Karpas-422 (cell line): ENCODE data around the gene GMPPB. TPM values are rescaled to one million over a fixed set of nuclear protein-coding genes. Genes with fewer than 3 reads are reported as not detected.
A peak's percentile ranks its signal among the peaks of the same experiment; 100 is the strongest.

Experiments
- DNase-seq: peaks from one replicate; pipeline ENCODE4 v3.0.0-alpha.2; 2015
- H2AFZ ChIP-seq: fragments of 200-600 bp; sonication (generic); 2 replicates; pipeline ENCODE4 v1.6.1; 2014; ENCODE audit warnings: antibody characterized with exemption, low read length, mixed read lengths
- H3K27ac ChIP-seq: fragments of 200-600 bp; sonication (generic); 2 replicates; pipeline ENCODE4 v1.5.1; 2014; ENCODE audit warnings: mild to moderate bottlenecking, low read length, moderate library complexity
- H3K27me3 ChIP-seq: fragments of 200-600 bp; sonication (generic); 2 replicates; pipeline ENCODE4 v1.6.1; 2014; ENCODE audit warnings: low read length, mixed read lengths
- H3K36me3 ChIP-seq: fragments of 200-600 bp; sonication (generic); 2 replicates; pipeline ENCODE4 v1.6.1; 2014; ENCODE audit warnings: low read length, mixed read lengths; ENCODE audit not compliant: insufficient read depth
- H3K4me1 ChIP-seq: fragments of 200-600 bp; sonication (generic); 2 replicates; pipeline ENCODE4 v1.6.1; 2014; ENCODE audit warnings: mild to moderate bottlenecking, low read length, mixed read lengths
- H3K4me2 ChIP-seq: fragments of 200-600 bp; sonication (generic); 2 replicates; pipeline ENCODE4 v1.6.1; 2014; ENCODE audit warnings: low read length, low read depth, mild to moderate bottlenecking; ENCODE audit not compliant: poor library complexity, severe bottlenecking
- H3K4me3 ChIP-seq: fragments of 200-600 bp; sonication (generic); 2 replicates; pipeline ENCODE4 v1.5.1; 2014; ENCODE audit warnings: mild to moderate bottlenecking, antibody characterized with exemption, low read length, mixed read lengths
- H3K79me2 ChIP-seq: fragments of 200-600 bp; sonication (generic); 2 replicates; pipeline ENCODE4 v1.6.1; 2014; ENCODE audit warnings: mild to moderate bottlenecking, low read length, mixed read lengths
- H3K9ac ChIP-seq: fragments of 200-600 bp; sonication (generic); 2 replicates; pipeline ENCODE4 v1.6.0; 2014; ENCODE audit warnings: low read length
- H3K9me2 ChIP-seq: fragments of 200-600 bp; sonication (generic), shearing (Covaris generic); replicated peaks from 2 replicates; pipeline ENCODE4 v1.6.0; 2014; ENCODE audit warnings: mild to moderate bottlenecking, low read length, moderate library complexity; ENCODE audit not compliant: insufficient read depth
- H3K9me3 ChIP-seq: fragments of 300-700, 200-600 bp; sonication (generic); 2 replicates; pipeline ENCODE4 v1.6.1; 2014; ENCODE audit warnings: low read length, mixed read lengths
- H4K20me1 ChIP-seq: fragments of 200-600 bp; sonication (generic); 2 replicates; pipeline ENCODE4 v1.6.1; 2014; ENCODE audit warnings: mild to moderate bottlenecking, antibody characterized with exemption, low read length, low read depth; ENCODE audit not compliant: insufficient read depth
- total RNA-seq: library from RNA; depleted of rRNA; stranded (reverse); fragments of >200 nt; shearing (Covaris generic); gene quantifications from 2 replicates; pipeline ENCODE4 v1.2.3, GENCODE V29; 2014; ENCODE audit warnings: low replicate concordance; rRNA removed

Gene GMPPB
- 10.1 and 13.6 TPM in 2 replicates for total RNA-seq

DNA sequence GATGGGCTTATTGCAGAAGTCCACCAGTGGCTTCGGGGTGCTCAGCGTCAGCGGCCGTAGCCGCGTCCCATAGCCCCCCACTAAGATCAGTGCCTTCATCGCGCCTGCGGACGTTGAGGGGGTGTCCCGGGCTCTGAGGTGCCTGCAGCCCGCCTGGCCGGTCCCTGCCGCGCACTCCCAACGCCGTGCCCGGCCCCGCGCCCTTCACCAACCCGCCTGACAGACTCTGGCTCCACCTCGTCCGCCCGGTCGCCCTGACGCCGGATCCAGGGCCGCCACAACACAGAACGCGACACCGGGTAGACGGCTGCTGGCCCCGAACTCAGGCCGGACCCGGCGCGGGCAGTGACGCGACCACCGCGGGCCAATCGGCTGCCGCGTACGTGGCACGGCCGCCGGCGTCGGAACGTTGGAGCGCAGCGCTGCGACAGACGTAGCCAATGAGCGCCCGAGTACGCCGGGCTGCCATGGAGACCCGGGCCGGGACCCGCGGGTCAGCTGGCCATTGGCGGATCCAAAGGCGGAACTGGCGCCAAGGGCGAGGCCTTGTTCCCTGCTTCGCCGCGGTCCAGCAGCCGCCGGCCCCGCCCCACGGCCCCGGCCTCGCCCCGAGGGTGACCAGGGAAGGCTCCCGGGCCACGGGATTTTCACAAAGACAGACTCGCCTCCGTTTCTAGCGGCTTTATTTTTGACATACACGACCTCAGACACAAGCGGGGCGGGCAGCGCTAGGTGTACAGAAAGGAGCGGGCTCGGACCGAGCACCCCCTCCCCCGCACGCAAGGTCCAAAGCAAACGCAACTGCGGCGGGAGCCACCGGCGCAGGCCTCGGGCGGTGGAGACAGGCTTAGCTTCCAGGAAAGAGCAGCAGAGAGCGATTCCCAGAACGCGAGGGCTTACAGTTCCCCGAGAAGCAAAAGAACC, at the start of gene GMPPB:
Gene GMPPB (minus strand): TSS at position 324 of the 924 bp plus-strand sequence. CDS start 225 bp downstream, at position 99.
- peak within 1 kb of the TSS; percentile 92 for H3K4me3 ChIP-seq
- no peaks in the 10 kb centered on the region for H3K27me3 ChIP-seq
- peak; percentile 99 for DNase-seq
- H3K27ac ChIP-seq = peak within 1 kb of the TSS; percentile 81
- peak within 1 kb of the TSS; percentile 97 for H3K4me2 ChIP-seq
- peaks cover 5% of the 10 kb centered on the region; the same call in 1 of the 2 replicates for H4K20me1 ChIP-seq
- peaks cover 12% of the 10 kb centered on the region for H3K79me2 ChIP-seq
- no peaks in the 10 kb centered on the region for H3K9me2 ChIP-seq
- peak within 1 kb of the TSS; percentile 96 for H3K9ac ChIP-seq
- H2AFZ ChIP-seq = peak within 1 kb of the TSS; percentile 78
- H3K4me1 ChIP-seq = peaks cover 31% of the 10 kb centered on the region
- no peaks in the 10 kb centered on the region for H3K9me3 ChIP-seq
- H3K36me3 ChIP-seq = peaks cover 17% of the 10 kb centered on the region; the same call in 1 of the 2 replicates

DNA sequence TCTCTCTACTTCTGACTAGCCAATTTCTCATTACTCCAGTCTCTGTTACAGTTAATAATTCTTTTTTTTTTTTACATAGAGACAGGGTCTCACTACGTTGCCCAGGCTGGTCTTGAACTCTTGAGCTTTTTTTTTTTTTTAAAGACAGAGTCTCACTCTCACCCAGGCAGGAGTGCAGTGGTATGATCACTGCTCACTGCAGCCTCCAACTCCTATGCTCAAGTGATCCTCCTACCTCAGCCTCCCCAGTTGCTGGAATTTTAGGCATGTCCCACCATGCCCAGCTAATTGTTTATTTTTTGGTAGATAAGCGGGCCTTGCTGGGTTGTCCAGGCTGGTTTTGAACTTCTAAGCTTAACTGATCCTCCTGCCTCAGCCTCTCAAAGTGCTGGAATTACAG, 49.0 kb upstream of the GMPPB start:
- Histone ChIP-seq H3K27ac (no peak overlapping the region), H2AFZ (no peak overlapping the region), H3K4me2 (no peak overlapping the region), H3K4me1 (peaks cover 5% of the 10 kb centered on the region), H3K9me2 (no peaks in the 10 kb centered on the region), H3K27me3 (no peaks in the 10 kb centered on the region), H4K20me1 (no peaks in the 10 kb centered on the region), H3K9me3 (no peaks in the 10 kb centered on the region), H3K79me2 (peaks cover 92% of the 10 kb centered on the region), H3K36me3 (peaks cover 7% of the 10 kb centered on the region; the same call in 1 of the 2 replicates), H3K9ac (no peak overlapping the region), H3K4me3 (no peak overlapping the region)
- DNase-seq = no peak

- Histone ChIP-seq H3K4me1 (peaks cover 8% of the 10 kb centered on the region), H3K4me2 (no peak overlapping the region), H3K36me3 (peaks cover 7% of the 10 kb centered on the region; the same call in 1 of the 2 replicates), H3K9ac (no peak overlapping the region), H3K27me3 (no peaks in the 10 kb centered on the region), H3K79me2 (peaks cover 96% of the 10 kb centered on the region), H4K20me1 (no peaks in the 10 kb centered on the region), H2AFZ (no peak overlapping the region), H3K27ac (no peak overlapping the region), H3K9me2 (no peaks in the 10 kb centered on the region), H3K4me3 (no peak overlapping the region), H3K9me3 (no peaks in the 10 kb centered on the region)
- DNase-seq = no peak
Observed at GRCh38 chr3:49771340-49771938, 47.7 kb upstream of the GMPPB start.

GRCh38 chr3:49769926-49770325, 46.2 kb upstream of the GMPPB start:
- Histone ChIP-seq H3K4me2 (no peak overlapping the region), H3K4me1 (peaks cover 8% of the 10 kb centered on the region), H3K27me3 (no peaks in the 10 kb centered on the region), H3K36me3 (peaks cover 7% of the 10 kb centered on the region; the same call in 1 of the 2 replicates), H3K9me3 (no peaks in the 10 kb centered on the region), H4K20me1 (no peaks in the 10 kb centered on the region), H2AFZ (no peak overlapping the region), H3K9ac (no peak overlapping the region), H3K9me2 (no peaks in the 10 kb centered on the region), H3K79me2 (peaks cover 95% of the 10 kb centered on the region), H3K27ac (no peak overlapping the region), H3K4me3 (no peak overlapping the region)
- DNase-seq = no peak

DNA sequence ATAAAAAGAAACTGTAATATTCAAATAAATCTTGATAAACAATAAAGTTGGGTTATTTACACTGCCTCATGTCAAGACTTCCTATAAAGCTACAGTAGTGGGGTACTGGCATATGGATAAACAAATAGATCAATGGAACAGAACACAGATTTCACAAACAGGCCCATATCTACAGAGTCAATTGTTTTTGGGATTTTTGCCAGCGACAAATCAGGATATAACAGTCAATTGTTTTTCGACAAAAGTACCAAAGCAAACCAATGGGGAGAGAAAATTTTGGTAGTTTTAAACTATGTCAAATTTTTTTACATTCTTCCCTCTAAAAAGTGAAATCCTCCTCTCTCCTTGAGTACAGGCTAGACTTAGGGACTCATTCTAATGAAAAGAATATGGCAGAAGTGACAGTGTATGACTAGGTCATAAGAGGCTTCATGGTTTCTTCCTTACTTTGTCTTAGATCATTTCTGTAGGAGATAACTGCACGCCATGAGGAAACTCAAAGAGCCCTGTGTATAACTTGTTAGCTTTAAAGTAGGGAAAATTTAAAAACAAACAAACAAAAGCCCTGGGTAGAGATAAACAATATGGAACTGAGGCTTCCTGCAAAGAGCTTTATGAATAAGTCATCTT, 45.6 kb upstream of the GMPPB start:
- Histone ChIP-seq H3K4me3 (no peak overlapping the region), H4K20me1 (no peaks in the 10 kb centered on the region)

DNA sequence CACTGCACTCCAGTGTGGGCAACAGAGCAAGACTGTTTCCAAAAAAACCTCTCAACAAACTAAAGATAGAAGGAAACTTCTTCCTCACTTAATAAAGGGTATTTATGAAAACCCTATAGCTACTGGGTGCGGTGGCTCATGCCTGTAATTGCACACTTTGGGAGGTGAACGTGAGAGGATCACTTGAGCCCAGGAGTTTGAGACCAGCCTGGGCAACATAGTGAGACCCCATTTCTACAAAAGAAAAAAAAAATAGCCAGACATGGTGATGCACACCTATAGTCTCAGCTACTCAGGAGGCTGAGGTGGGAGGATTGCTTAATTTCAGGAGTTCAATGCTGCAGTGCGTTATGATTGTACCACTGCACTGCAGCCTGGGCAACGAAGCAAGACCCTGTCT, 40.2 kb upstream of the GMPPB start:
- Histone ChIP-seq H4K20me1 (no peaks in the 10 kb centered on the region), H2AFZ (no peak overlapping the region), H3K4me1 (peaks cover 8% of the 10 kb centered on the region), H3K27ac (no peak overlapping the region), H3K27me3 (no peaks in the 10 kb centered on the region), H3K4me3 (no peak overlapping the region), H3K36me3 (no peaks in the 10 kb centered on the region; the same call in 1 of the 2 replicates), H3K79me2 (peaks cover 85% of the 10 kb centered on the region), H3K9me2 (no peaks in the 10 kb centered on the region), H3K9me3 (no peaks in the 10 kb centered on the region), H3K9ac (no peak overlapping the region), H3K4me2 (no peak overlapping the region)
- no peak for DNase-seq

More for the DNA sequence above, 45.6 kb upstream of the GMPPB start:
- Histone ChIP-seq H3K9me2 (no peaks in the 10 kb centered on the region), H3K9ac (no peak overlapping the region), H2AFZ (no peak overlapping the region), H3K4me2 (no peak overlapping the region), H3K27ac (no peak overlapping the region), H3K79me2 (peaks cover 95% of the 10 kb centered on the region), H3K27me3 (no peaks in the 10 kb centered on the region), H3K9me3 (no peaks in the 10 kb centered on the region), H3K36me3 (peaks cover 7% of the 10 kb centered on the region; the same call in 1 of the 2 replicates), H3K4me1 (peaks cover 8% of the 10 kb centered on the region)
- no peak for DNase-seq

DNA sequence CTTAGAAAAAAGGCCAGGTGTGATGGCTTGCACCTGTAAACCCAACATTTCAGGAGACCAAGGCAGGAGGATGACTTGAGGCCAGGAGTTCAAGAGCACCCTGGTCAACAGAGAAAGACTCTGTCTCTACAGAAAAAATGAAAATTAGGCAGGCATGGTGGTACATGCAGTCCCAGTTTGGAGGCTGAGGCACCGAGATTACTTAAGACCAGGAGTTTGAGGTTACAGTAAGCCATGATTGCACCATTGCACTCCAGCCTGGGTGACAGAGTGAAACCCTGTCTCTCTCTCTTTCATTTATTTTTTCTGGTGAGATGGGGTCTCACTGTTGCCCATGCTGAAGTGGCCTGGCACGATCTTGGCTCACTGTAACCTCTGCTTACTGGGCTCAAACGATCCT, 37.9 kb upstream of the GMPPB start:
- Histone ChIP-seq H3K9me3 (no peaks in the 10 kb centered on the region), H2AFZ (no peak overlapping the region), H3K9me2 (no peaks in the 10 kb centered on the region), H3K27me3 (no peaks in the 10 kb centered on the region), H4K20me1 (no peaks in the 10 kb centered on the region), H3K9ac (no peak overlapping the region), H3K4me1 (no peaks in the 10 kb centered on the region), H3K4me3 (no peak overlapping the region), H3K79me2 (peaks cover 85% of the 10 kb centered on the region), H3K36me3 (no peaks in the 10 kb centered on the region), H3K4me2 (no peak overlapping the region), H3K27ac (no peak overlapping the region)
- DNase-seq = no peak

- no peak for DNase-seq
- Histone ChIP-seq H3K4me2 (no peak overlapping the region), H3K27ac (no peak overlapping the region), H3K4me1 (no peaks in the 10 kb centered on the region), H3K9me2 (no peaks in the 10 kb centered on the region), H2AFZ (no peak overlapping the region), H3K79me2 (peaks cover 86% of the 10 kb centered on the region), H3K4me3 (no peak overlapping the region), H3K27me3 (no peaks in the 10 kb centered on the region), H3K9ac (no peak overlapping the region), H3K9me3 (no peaks in the 10 kb centered on the region), H3K36me3 (no peaks in the 10 kb centered on the region), H4K20me1 (no peaks in the 10 kb centered on the region)
Observed at GRCh38 chr3:49759226-49759625, 35.5 kb upstream of the GMPPB start.
